ENCODE data around the gene LRFN4.

LRFN4 gene

DNA sequence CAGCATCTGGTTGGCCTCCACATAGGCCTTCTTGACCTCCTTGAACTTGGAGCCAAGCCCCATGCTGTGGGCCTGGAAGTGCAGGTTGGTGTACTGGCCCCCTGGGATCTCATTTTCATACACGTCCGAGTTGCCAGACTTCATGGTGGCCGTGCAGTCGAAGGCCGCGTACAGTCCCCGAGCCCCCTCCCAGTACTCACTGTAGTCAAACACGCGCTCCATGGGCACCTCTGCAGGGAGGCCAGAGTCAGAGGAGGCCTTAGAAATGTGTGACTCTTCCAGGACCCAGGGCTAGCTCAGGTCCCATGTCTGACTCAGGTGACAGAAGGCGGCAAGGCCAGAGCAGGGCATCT lies 6.7 kb upstream of the LRFN4 start:
- H3K4me3 ChIP-seq (replicated peaks in 1 of 2; ENCODE audit: low read depth in 2 of 2, low read length in 2 of 2), result no peak overlapping the region
- TF ChIP-seq, protein P1, sequence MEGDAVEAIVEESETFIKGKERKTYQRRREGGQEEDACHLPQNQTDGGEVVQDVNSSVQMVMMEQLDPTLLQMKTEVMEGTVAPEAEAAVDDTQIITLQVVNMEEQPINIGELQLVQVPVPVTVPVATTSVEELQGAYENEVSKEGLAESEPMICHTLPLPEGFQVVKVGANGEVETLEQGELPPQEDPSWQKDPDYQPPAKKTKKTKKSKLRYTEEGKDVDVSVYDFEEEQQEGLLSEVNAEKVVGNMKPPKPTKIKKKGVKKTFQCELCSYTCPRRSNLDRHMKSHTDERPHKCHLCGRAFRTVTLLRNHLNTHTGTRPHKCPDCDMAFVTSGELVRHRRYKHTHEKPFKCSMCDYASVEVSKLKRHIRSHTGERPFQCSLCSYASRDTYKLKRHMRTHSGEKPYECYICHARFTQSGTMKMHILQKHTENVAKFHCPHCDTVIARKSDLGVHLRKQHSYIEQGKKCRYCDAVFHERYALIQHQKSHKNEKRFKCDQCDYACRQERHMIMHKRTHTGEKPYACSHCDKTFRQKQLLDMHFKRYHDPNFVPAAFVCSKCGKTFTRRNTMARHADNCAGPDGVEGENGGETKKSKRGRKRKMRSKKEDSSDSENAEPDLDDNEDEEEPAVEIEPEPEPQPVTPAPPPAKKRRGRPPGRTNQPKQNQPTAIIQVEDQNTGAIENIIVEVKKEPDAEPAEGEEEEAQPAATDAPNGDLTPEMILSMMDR (IDR thresholded peaks at IDR 0.05; ENCODE audit: low read depth, low read length), result no peak
- no peak for DNase-seq (ENCODE audit: low read depth in 2 of 2)

DNA sequence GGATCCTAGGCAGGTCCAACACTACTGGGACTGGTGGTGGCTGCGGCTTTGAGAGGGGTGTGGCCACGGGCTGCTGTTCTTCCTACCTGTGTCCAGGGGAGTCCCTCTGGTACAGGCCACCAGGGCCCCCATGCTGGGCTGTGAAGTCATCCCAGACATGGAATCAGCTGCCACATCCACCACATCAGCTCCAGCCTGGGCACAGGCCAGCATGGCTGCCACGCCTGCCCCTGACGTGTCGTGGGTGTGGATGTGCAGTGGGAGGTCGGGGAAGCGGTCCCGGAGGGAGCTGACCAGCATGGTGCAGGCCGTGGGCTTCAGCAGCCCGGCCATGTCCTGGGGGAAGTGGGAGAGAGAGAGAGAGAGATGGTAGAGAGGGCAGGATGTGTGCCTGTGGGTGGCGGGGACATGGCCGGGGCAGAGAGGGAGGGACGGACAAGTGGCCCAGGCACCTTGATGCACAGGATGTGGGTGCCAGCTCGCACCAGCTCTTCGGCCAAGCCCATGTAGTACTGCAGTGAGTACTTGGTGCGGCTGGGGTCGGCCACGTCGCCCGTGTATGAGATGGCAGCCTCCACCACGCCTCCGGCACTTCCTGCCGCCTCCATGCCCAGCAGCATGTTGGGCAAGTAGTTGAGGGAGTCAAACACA lies 6.2 kb upstream of the LRFN4 start:
- no peak for DNase-seq (ENCODE audit: low read depth in 2 of 2)
- TF ChIP-seq, protein P1 (IDR thresholded peaks at IDR 0.05; ENCODE audit: low read depth, low read length), result no peak
- H3K4me3 ChIP-seq (replicated peaks in 1 of 2; ENCODE audit: low read depth in 2 of 2, low read length in 2 of 2), result no peak overlapping the region

DNA sequence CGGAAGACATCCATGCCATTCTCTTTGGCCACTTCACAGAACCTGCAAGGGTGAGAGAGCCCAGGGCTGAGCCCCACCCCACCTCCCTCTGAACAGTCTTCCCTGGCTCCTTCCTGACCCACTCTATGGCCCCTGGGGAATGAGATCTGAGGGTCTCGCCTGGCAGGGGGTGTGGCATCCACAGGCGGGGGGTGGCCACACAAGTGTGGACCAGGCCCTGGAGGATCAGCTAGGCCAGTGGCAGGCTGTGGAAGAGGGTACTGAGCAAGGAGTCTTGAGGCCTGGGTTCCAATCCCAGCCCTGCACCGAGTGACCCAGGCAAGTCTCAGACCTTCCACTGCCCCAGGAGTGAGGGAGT lies 5.6 kb upstream of the LRFN4 start:
- no peak overlapping the region for H3K4me3 ChIP-seq (replicated peaks in 1 of 2; ENCODE audit: low read depth in 2 of 2, low read length in 2 of 2)
- TF ChIP-seq, protein P1 (IDR thresholded peaks at IDR 0.05; ENCODE audit: low read depth, low read length), result no peak
- no peak for DNase-seq (ENCODE audit: low read depth in 2 of 2)

DNA sequence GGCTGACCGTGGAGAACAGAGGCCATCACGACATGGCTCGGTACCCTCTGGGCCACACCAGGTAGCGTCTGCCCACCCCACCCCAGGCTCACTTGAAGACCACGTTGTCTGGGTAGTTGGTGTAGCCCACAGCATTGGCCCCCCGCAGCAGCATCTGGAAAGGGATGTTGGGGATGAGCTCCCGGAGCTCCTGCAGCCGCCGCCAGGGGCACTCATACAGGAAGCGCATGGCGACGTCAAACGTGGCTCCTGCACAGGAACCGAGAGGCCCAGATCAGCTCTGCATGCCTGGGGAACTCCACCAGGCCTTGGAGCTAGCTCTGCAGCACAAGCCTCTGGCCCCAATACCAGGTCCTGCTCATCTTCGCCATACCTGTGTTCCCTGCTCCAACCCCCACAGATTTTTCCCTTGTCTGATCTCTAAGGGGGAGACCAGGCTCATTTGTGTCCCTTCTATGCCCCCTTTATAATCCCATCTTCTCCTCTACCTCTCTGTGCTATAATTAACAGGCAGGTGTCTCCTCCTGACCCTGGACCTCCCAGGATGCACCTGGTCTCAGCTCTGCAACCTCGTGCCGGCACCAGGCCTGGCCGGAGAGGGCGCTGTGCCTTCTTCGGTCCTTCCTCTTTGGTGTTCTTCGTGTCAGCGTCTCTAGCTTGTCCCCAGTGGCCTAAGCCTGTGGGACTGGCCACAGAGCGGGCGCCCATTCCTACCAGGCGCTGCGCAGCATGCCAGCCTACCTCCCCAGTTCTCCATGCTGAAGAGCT lies 5.0 kb upstream of the LRFN4 start:
- DNase-seq (ENCODE audit: low read depth in 2 of 2), result no peak
- H3K4me3 ChIP-seq (replicated peaks in 1 of 2; ENCODE audit: low read depth in 2 of 2, low read length in 2 of 2), result no peak overlapping the region
- TF ChIP-seq, protein P1 (IDR thresholded peaks at IDR 0.05; ENCODE audit: low read depth, low read length), result peak; percentile 5

DNA sequence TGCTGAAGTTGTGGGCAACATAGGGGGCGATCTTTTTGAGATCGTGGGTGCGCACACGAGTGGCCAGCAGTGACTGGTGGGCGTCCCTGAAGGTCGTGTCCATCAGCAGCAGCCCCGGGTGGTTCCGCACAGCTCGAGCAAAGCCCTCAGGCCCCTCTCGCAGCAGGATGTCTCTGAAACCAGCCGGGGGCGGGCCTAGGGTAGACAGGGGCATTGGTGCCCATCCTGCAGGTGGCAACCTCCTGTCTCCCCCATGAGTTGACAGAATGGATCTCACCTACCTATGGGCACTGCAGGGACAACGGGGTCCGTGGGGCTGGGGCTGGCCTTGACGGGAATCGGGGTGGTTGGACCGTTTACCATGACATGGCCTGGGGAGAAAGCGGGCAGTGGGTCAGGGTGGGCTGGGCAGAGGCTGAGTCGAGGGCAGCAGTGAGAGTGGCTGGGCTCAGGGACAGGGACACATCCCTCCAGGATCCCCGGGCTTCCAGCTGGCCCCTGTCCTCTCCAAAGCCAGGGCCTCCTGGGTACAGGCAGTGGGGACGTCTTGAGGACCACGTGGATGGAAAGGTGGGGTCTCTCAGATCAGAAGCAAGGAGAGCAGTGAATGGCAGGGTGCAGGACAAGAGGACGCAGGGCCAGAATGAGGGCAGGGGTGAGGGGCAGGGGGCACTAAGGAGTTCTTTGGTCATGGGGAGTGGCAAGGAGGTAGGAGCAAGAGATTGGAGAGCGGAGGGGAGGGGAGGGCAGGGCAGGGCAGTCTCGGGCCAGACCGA lies 4.2 kb upstream of the LRFN4 start:
- H3K4me3 ChIP-seq (replicated peaks in 1 of 2; ENCODE audit: low read depth in 2 of 2, low read length in 2 of 2), result no peak overlapping the region
- no peak for DNase-seq (ENCODE audit: low read depth in 2 of 2)
- TF ChIP-seq, protein P1 (IDR thresholded peaks at IDR 0.05; ENCODE audit: low read depth, low read length), result no peak

DNA sequence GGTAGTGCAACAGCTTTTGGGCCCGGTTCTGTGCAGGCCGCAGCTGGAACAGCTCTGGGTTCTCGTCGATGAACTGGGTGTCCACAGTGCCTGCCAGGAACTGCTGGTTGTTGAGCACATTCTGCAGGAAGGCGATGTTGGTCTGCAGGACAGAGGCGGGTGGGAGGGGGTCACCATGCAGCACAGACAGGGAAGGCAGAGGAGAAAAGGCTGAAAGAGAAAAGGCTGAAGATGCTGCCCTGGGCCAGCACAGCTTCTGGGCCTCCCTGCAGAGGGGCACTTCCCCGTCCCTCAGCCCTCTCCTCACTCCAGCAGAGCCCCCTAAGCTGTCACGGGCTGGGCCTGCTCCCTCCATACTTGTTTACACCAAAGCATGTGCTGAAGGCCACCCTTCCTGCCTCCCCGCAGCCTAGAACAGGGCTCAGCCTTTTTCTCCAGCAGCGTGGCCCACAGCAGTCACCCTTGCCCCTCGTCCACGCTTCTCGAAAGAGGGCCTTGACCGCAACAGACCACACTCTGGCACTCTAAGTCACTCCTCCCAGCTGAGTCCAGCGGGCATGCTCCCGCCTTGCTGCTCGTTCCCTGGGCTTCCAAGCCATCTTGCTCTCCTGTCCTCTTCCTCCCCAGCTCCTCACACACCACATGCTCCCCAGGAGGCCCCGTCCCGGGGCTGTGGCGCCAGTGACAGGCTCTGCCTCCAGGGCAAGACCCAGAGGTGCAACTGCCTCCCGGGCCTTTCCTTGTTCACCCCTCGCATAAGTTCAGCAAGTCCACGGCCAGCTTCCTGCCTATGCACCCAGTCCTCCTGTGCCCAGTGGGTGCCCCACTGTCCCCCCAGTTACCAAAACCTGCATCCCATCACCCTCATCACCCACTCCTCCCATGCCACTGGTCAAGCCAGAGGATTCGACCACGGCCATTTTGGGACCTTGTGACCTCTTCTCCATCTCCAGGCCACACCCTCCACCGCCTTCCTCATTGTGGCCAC lies 3.3 kb upstream of the LRFN4 start:
- H3K4me3 ChIP-seq (replicated peaks in 1 of 2; ENCODE audit: low read depth in 2 of 2, low read length in 2 of 2), result no peak overlapping the region
- DNase-seq (ENCODE audit: low read depth in 2 of 2), result no peak
- TF ChIP-seq, protein P1 (IDR thresholded peaks at IDR 0.05; ENCODE audit: low read depth, low read length), result no peak

Data from cardiac fibroblast (primary cell).